ENCODE data around the gene LHPP.
"Not testable (repeated sequence)": the region's sequence is repeated elsewhere in the genome, so short reads cannot be mapped to it uniquely, and the experiment has no call there.

LHPP gene

GRCh38 chr10:124602646-124603365 is 141.2 kb downstream of the LHPP start:
- no peak overlapping the region for H3K4me3 ChIP-seq (ENCODE audit: low read depth, low read length)

GRCh38 chr10:124603376-124604213 is 142.0 kb downstream of the LHPP start:
- no peak overlapping the region for H3K4me3 ChIP-seq (ENCODE audit: low read depth, low read length)

- H3K4me3 ChIP-seq (ENCODE audit: low read depth, low read length): no peak overlapping the region
Measured at GRCh38 chr10:124604214-124605000, 142.8 kb downstream of the LHPP start.

GRCh38 chr10:124605001-124605370 is 143.4 kb downstream of the LHPP start:
- H3K4me3 ChIP-seq (ENCODE audit: low read depth, low read length): no peak overlapping the region

- no peak overlapping the region for H3K4me3 ChIP-seq (ENCODE audit: low read depth, low read length)
Measured at GRCh38 chr10:124605481-124605855, 143.8 kb downstream of the LHPP start.

- H3K4me3 ChIP-seq (ENCODE audit: low read depth, low read length): no peak overlapping the region
Measured at GRCh38 chr10:124605856-124606812, 144.5 kb downstream of the LHPP start.

- H3K4me3 ChIP-seq (ENCODE audit: low read depth, low read length): no peak overlapping the region
Measured at GRCh38 chr10:124606822-124607221, 145.2 kb downstream of the LHPP start.

- no peak overlapping the region for H3K4me3 ChIP-seq (ENCODE audit: low read depth, low read length)
Measured at GRCh38 chr10:124607693-124608092, 146.1 kb downstream of the LHPP start.

- H3K4me3 ChIP-seq (ENCODE audit: low read depth, low read length): no peak overlapping the region
Measured at GRCh38 chr10:124608093-124608721, 146.6 kb downstream of the LHPP start.

- no peak overlapping the region for H3K4me3 ChIP-seq (ENCODE audit: low read depth, low read length)
Measured at GRCh38 chr10:124609698-124610097, 148.1 kb downstream of the LHPP start.

- not testable (repeated sequence) for H3K4me3 ChIP-seq (ENCODE audit: low read depth, low read length)
Measured at GRCh38 chr10:124610186-124610585, 148.6 kb downstream of the LHPP start.

- not testable (repeated sequence) for H3K4me3 ChIP-seq (ENCODE audit: low read depth, low read length)
Measured at GRCh38 chr10:124610851-124611250, 149.2 kb downstream of the LHPP start.

GRCh38 chr10:124611738-124612137 is 150.1 kb downstream of the LHPP start:
- H3K4me3 ChIP-seq (ENCODE audit: low read depth, low read length): no peak overlapping the region

GRCh38 chr10:124612611-124613498 is 151.2 kb downstream of the LHPP start:
- H3K4me3 ChIP-seq (ENCODE audit: low read depth, low read length): no peak overlapping the region

GRCh38 chr10:124614003-124614659 is 152.5 kb downstream of the LHPP start:
- no peak overlapping the region for H3K4me3 ChIP-seq (ENCODE audit: low read depth, low read length)

GRCh38 chr10:124615259-124615658 is 153.6 kb downstream of the LHPP start:
- H3K4me3 ChIP-seq (ENCODE audit: low read depth, low read length): no peak overlapping the region

- no peak overlapping the region for H3K4me3 ChIP-seq (ENCODE audit: low read depth, low read length)
Measured at GRCh38 chr10:124616040-124616835, 154.6 kb downstream of the LHPP start.

- no peak overlapping the region for H3K4me3 ChIP-seq (ENCODE audit: low read depth, low read length)
Measured at GRCh38 chr10:124616836-124617130, 155.2 kb downstream of the LHPP start.

Measured in iPS-11a (cell line).